Ishikawa (cell line): ENCODE measurements around the gene SAFB.

Experiments
- CREB1 ChIP-seq: IDR thresholded peaks from 2 replicates; pipeline ENCODE4 v1.6.1; 2012; ENCODE audit warnings: low read depth
- EP300 ChIP-seq: IDR thresholded peaks from 2 replicates; pipeline ENCODE4 v1.6.1; 2012; ENCODE audit warnings: borderline replicate concordance
- RAD21 ChIP-seq: IDR thresholded peaks from 2 replicates; pipeline ENCODE4 v1.6.1; 2012; ENCODE audit warnings: low read depth
- REST ChIP-seq: IDR thresholded peaks from 2 replicates; pipeline ENCODE4 v1.6.1; 2012; ENCODE audit warnings: low read depth, mild to moderate bottlenecking
- ZBTB7A ChIP-seq: IDR thresholded peaks from 2 replicates; pipeline ENCODE4 v1.6.1; 2012; ENCODE audit warnings: low read depth
- TF ChIP-seq, protein P1 (sequence below): IDR thresholded peaks from 2 replicates; pipeline ENCODE4 v1.6.1; 2012

DNA sequence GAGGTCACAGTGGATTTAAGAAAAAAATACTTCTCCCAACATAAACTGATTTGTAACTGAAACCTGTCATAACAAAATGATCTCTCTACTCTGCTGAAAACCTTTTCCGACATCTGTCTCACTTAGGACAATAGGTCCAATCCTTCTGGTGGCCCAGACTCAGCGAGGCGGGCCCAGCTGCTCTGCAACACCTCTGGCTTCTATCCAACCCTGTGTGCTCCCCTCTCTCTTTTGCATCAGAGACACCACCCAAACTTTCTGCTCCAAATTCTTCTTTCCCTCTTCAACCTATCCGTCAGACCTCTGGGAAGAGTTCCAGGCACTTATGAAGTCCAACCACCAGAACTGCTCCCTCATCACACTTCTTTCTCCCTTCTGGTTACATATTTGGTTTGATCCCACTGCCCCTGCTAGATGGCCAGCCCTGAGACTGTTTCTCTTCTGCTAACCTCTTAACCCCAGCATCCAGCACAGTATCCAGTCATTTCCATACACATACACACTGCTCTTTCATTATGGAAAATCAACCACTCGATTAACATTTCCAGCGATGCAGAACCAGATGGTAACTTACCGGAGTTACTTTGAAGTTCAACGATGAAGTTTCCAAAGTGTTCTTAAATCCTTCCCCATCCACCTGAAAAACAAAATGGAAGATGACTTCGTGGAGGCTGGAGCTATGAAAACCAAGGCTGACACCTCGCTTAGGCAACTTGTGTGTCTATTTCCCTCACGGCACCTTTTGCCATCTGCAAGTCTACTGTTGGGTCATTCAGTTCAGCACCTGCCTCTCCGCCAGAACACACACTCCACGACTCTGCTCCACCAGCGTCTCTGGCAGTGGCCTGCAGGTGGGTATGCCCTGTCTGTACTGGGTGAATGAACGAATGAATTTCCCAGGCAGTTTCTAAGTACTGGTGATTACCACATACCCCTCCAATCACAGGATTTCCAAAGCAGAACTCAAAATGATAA lies 9.7 kb upstream of the SAFB start:
- TF ChIP-seq CREB1 (no peak), ZBTB7A (no peak), REST (no peak), EP300 (no peak), RAD21 (no peak)
- TF ChIP-seq, protein P1, sequence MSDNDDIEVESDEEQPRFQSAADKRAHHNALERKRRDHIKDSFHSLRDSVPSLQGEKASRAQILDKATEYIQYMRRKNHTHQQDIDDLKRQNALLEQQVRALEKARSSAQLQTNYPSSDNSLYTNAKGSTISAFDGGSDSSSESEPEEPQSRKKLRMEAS, result no peak
